ENCODE data around the gene ZAR1L.

DNA sequence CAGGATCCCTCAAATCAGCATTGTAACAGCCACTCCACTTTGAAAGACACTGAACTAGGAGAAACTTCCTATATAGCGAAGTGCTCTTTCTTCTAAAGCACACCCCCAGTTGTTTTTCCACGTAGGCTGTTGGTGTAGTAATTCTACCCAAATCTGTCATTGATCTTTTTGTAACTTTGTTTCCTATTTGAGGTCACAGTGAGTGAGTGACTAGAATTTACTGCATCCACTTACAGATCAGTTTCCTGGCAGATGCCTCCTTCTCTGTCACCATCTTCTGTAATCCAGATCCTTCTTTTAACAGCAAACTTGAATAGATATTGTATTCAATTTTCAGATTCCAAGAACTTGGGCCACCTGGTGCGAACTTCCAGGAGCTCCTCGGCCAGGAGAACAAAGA, 15.3 kb downstream of the ZAR1L start:
- TF ChIP-seq, protein P1, sequence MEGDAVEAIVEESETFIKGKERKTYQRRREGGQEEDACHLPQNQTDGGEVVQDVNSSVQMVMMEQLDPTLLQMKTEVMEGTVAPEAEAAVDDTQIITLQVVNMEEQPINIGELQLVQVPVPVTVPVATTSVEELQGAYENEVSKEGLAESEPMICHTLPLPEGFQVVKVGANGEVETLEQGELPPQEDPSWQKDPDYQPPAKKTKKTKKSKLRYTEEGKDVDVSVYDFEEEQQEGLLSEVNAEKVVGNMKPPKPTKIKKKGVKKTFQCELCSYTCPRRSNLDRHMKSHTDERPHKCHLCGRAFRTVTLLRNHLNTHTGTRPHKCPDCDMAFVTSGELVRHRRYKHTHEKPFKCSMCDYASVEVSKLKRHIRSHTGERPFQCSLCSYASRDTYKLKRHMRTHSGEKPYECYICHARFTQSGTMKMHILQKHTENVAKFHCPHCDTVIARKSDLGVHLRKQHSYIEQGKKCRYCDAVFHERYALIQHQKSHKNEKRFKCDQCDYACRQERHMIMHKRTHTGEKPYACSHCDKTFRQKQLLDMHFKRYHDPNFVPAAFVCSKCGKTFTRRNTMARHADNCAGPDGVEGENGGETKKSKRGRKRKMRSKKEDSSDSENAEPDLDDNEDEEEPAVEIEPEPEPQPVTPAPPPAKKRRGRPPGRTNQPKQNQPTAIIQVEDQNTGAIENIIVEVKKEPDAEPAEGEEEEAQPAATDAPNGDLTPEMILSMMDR (IDR thresholded peaks at IDR 0.05): no peak
- TF ChIP-seq POLR2A (IDR thresholded peaks at IDR 0.05) (no peak), EP300 (IDR thresholded peaks at IDR 0.05) (no peak)

All from ovary (tissue), 3 donors.